ENCODE data around the gene AZGP1. TPM values are rescaled to one million over a fixed set of nuclear protein-coding genes. Genes with fewer than 3 reads are reported as not detected.

AZGP1 gene
- total and polyA plus RNA-seq, 2 of the 13 experiments (the other 11 are each of a cell fraction or from before 2014, with no cell fraction given) = 93.8 to 229 TPM

- TF ChIP-seq ZNF142 (CRISPR knock-in tag; IDR thresholded peaks at IDR 0.05) = peak; percentile 33; the same call in 1 of the 2 replicates
- no peak for TF ChIP-seq ZNF710 (CRISPR knock-in tag; IDR thresholded peaks at IDR 0.05; ENCODE audit: borderline replicate concordance)
- TF ChIP-seq ZNF7 (CRISPR knock-in tag; IDR thresholded peaks at IDR 0.05) = no peak
- TF ChIP-seq DMTF1 (CRISPR knock-in tag; IDR thresholded peaks at IDR 0.05) = no peak
- no peak for TF ChIP-seq ZBTB7A (CRISPR knock-in tag; IDR thresholded peaks at IDR 0.05)
- peak; percentile 62 for TF ChIP-seq ISL2 (CRISPR knock-in tag; IDR thresholded peaks at IDR 0.05)
- TF ChIP-seq PATZ1 (CRISPR knock-in tag; IDR thresholded peaks at IDR 0.05) = peak; percentile 54
- peak; percentile 57; the same call in 1 of the 2 replicates for TF ChIP-seq SIN3B (IDR thresholded peaks at IDR 0.05; ENCODE audit: low read length)
- TF ChIP-seq ZNF143 (CRISPR knock-in tag; IDR thresholded peaks at IDR 0.05) = no peak
- TF ChIP-seq ZKSCAN5 (CRISPR knock-in tag; IDR thresholded peaks at IDR 0.05) = no peak
- TF ChIP-seq ZBTB42 (CRISPR knock-in tag; IDR thresholded peaks at IDR 0.05) = 0 out of 2 replicates have a peak, but pooled peaks have one; percentile 9
- 0 out of 2 replicates have a peak, but pooled peaks have one; percentile 30 for TF ChIP-seq FOXO1 (CRISPR knock-in tag; IDR thresholded peaks at IDR 0.05)
- TF ChIP-seq ZBTB25 (CRISPR knock-in tag; IDR thresholded peaks at IDR 0.05) = peak; percentile 68; the same call in 1 of the 2 replicates
- no peak for TF ChIP-seq HOXA9 (CRISPR knock-in tag; IDR thresholded peaks at IDR 0.05; ENCODE audit: borderline replicate concordance)
Observed at GRCh38 chr7:100015232-100016214, 39.7 kb upstream of the AZGP1 start, which contains the start of gene ZKSCAN1 (continued).

Data from HepG2 (cell line).